Fibroblast of the aortic adventitia (primary cell): ENCODE measurements around the gene TERB1. TPM values are rescaled to one million over a fixed set of nuclear protein-coding genes. Genes with fewer than 3 reads are reported as not detected.

Experiments
- DNase-seq: peaks from one replicate; pipeline ENCODE4 v3.0.0-alpha.2; 2010; ENCODE audit warnings: low read depth
- H3K4me3 ChIP-seq: 2 replicates; pipeline ENCODE4 v1.5.1; 2011; ENCODE audit warnings: low read depth, mild to moderate bottlenecking, control low read depth, low read length, moderate library complexity
- CTCF ChIP-seq: IDR thresholded peaks from 2 replicates; pipeline ENCODE4 v1.5.1; 2011; ENCODE audit warnings: mild to moderate bottlenecking, low read length, control low read depth, inconsistent platforms; ENCODE audit not compliant: insufficient read depth
- total RNA-seq: library from RNA; depleted of rRNA; stranded (reverse); fragments of >200 nt; gene quantifications from 2 replicates; pipeline ENCODE4 v1.2.3, GENCODE V29; 2012; ENCODE audit warnings: low replicate concordance

TERB1 gene
- total RNA-seq, 1 donor, result 0.09 TPM

GRCh38 chr16:66741950-66742808, 59.2 kb downstream of the TERB1 start:
- no peak for TF ChIP-seq CTCF
- no peak for DNase-seq
- H3K4me3 ChIP-seq, result no peak overlapping the region

GRCh38 chr16:66741169-66741900, 60.0 kb downstream of the TERB1 start:
- TF ChIP-seq CTCF, result no peak
- no peak overlapping the region for H3K4me3 ChIP-seq
- DNase-seq, result peak; percentile 94

GRCh38 chr16:66740533-66740932, 60.9 kb downstream of the TERB1 start:
- no peak for TF ChIP-seq CTCF
- peak; percentile 50 for DNase-seq
- no peak overlapping the region for H3K4me3 ChIP-seq

GRCh38 chr16:66740010-66740409, 61.4 kb downstream of the TERB1 start:
- peak; percentile 70 for TF ChIP-seq CTCF
- peak; percentile 51 for DNase-seq
- H3K4me3 ChIP-seq, result no peak overlapping the region

GRCh38 chr16:66735891-66736290, 65.5 kb downstream of the TERB1 start:
- DNase-seq, result no peak
- TF ChIP-seq CTCF, result no peak
- no peak overlapping the region for H3K4me3 ChIP-seq

- no peak for TF ChIP-seq CTCF
- H3K4me3 ChIP-seq, result no peak overlapping the region
- DNase-seq, result no peak
Measured at GRCh38 chr16:66731101-66731500, 70.3 kb downstream of the TERB1 start.
